Activated CD4-positive, alpha-beta T cell treated with anti-CD3 and anti-CD28 coated beads, Interleukin-2, Interleukin-4, amounts not matched to agents 100 ng/mL and 50 ng/mL, durations not matched to agents 16 hours and 8 hours (primary cell): Measurements from ENCODE around the gene DCAF12L2.
"Not testable (repeated sequence)": the region's sequence is repeated elsewhere in the genome, so short reads cannot be mapped to it uniquely, and the experiment has no call there.

ENCODE experiments used
- DNase-seq: peaks from one replicate; pipeline ENCODE4 v3.0.0-alpha.2; 2020; ENCODE audit warnings: low spot score

Gene DCAF12L2

GRCh38 chrX:126165721-126166461 lies at the start of gene DCAF12L2:
Gene DCAF12L2, minus strand, starts transcription at chrX:126166289. Its CDS starts 365 bp downstream, at chrX:126165924.
- no peak for DNase-seq

GRCh38 chrX:126190888-126191287 lies 24.8 kb upstream of the DCAF12L2 start:
- not testable (repeated sequence) for DNase-seq

- no peak for DNase-seq
Observed at GRCh38 chrX:126177133-126177840, 11.2 kb upstream of the DCAF12L2 start.

- DNase-seq, result no peak
Observed at GRCh38 chrX:126170720-126171119, 4.6 kb upstream of the DCAF12L2 start.

GRCh38 chrX:126167560-126167959 lies 1.5 kb upstream of the DCAF12L2 start:
- no peak for DNase-seq

GRCh38 chrX:126165401-126165720 lies 728 bp downstream of the DCAF12L2 start:
- no peak for DNase-seq

GRCh38 chrX:126164689-126165400 lies 1.2 kb downstream of the DCAF12L2 start:
- no peak for DNase-seq

- DNase-seq, result no peak
Observed at GRCh38 chrX:126164226-126164625, 1.9 kb downstream of the DCAF12L2 start.

GRCh38 chrX:126141014-126141413 lies 25.1 kb downstream of the DCAF12L2 start:
- no peak for DNase-seq

GRCh38 chrX:126137899-126138298 lies 28.2 kb downstream of the DCAF12L2 start:
- peak; percentile 21 for DNase-seq

GRCh38 chrX:126124721-126125120 lies 41.4 kb downstream of the DCAF12L2 start:
- no peak for DNase-seq
